ENCODE data around the gene TMEM86B. TPM values are rescaled to one million over a fixed set of nuclear protein-coding genes. Genes with fewer than 3 reads are reported as not detected.

Gene TMEM86B
- total RNA-seq, 1 donor from 2014 or later, result 1.4 TPM

DNA sequence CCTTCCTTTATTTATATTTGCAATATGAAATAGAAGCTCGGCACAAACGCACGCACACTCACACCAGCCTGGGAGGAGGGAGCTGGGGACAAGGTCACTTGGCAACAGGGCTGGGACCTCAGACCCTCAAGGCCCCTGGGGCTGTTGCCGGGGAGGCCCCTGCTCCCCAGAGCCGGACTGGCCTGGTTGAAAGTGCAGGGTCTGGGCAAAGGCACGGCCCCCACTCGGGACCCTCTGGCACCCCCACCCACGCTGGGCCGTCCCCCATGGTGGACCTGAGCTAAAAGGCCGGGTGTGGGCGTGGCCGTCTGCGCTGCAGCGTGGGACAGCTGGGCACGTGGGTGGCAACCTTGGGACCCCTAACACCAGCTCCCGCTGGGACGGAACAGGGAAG, 1.2 kb upstream of the TMEM86B start:
- H3K27ac ChIP-seq, result no peak overlapping the region
- no peaks in the 10 kb centered on the region for H3K79me2 ChIP-seq (ENCODE audit: low read depth)
- Mint-ChIP-seq H3K4me1 (peaks cover 5% of the 10 kb centered on the region), H3K4me3 (no peak overlapping the region), H3K27me3 (ENCODE audit: insufficient read depth, low read depth) (peaks cover 3% of the 10 kb centered on the region), H3K27ac (no peak overlapping the region), H3K9me3 (no peaks in the 10 kb centered on the region), H3K36me3 (peaks cover 4% of the 10 kb centered on the region)
- H3F3A ChIP-seq (ENCODE audit: low read depth), result no peaks in the 10 kb centered on the region
- H3K36me3 ChIP-seq, result no peaks in the 10 kb centered on the region
- H3K9me3 ChIP-seq (ENCODE audit: low read depth), result no peaks in the 10 kb centered on the region
- peaks cover 12% of the 10 kb centered on the region for H4K20me1 ChIP-seq (ENCODE audit: low read depth)
- H3K27me3 ChIP-seq, result no peaks in the 10 kb centered on the region
- no peaks in the 10 kb centered on the region for H3K4me1 ChIP-seq
- no peak overlapping the region for H3K4me2 ChIP-seq
- H3K9ac ChIP-seq, result no peak overlapping the region
- H3K4me3 ChIP-seq, result no peak overlapping the region
- DNase-seq (ENCODE audit: low spot score), result no peak
- TF ChIP-seq, protein P1, sequence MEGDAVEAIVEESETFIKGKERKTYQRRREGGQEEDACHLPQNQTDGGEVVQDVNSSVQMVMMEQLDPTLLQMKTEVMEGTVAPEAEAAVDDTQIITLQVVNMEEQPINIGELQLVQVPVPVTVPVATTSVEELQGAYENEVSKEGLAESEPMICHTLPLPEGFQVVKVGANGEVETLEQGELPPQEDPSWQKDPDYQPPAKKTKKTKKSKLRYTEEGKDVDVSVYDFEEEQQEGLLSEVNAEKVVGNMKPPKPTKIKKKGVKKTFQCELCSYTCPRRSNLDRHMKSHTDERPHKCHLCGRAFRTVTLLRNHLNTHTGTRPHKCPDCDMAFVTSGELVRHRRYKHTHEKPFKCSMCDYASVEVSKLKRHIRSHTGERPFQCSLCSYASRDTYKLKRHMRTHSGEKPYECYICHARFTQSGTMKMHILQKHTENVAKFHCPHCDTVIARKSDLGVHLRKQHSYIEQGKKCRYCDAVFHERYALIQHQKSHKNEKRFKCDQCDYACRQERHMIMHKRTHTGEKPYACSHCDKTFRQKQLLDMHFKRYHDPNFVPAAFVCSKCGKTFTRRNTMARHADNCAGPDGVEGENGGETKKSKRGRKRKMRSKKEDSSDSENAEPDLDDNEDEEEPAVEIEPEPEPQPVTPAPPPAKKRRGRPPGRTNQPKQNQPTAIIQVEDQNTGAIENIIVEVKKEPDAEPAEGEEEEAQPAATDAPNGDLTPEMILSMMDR (IDR thresholded peaks at IDR 0.05), result no peak
- no peak for TF ChIP-seq EZH2phosphoT487 (IDR thresholded peaks at IDR 0.05)
- TF ChIP-seq EZH2 (IDR thresholded peaks at IDR 0.05), result no peak
- H2AFZ ChIP-seq (replicated peaks), result no peak overlapping the region

DNA sequence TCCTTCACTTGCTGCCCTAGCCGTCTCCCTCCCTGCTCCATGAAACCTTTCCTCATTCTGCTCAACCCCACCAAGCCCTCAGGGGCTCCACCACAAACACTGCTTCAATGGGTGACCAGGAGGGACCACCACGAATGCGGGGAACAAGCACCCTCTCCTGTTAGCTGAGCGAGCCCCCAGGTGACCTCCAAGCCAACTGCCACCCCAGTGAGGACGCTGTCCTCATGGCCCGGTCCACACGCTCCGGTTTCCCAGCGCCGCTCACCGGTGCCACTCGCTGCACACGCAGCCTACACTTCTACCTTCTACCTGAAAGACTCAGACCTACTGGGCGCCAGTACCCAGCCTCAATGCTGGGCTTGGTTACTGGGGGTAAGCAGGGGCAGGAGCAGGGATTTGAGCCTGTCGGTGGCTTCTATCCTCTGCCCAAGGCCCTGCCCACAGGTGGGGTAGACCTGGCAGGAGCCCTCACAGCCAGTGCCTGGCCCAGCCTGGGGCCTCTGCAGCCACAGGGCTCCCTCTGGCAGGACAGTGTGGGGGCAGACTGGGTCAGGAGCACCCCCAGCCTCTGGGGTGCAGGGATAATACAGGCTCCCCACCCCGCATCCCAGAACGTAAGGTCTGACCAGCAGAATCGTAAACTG, 704 bp upstream of the TMEM86B start:
- Histone ChIP-seq H4K20me1 (ENCODE audit: low read depth) (peaks cover 12% of the 10 kb centered on the region), H3F3A (ENCODE audit: low read depth) (no peaks in the 10 kb centered on the region), H3K36me3 (no peaks in the 10 kb centered on the region), H3K9ac (no peak overlapping the region), H2AFZ (replicated peaks) (no peak overlapping the region), H3K4me2 (no peak overlapping the region), H3K9me3 (ENCODE audit: low read depth) (no peaks in the 10 kb centered on the region), H3K4me3 (no peak overlapping the region), H3K27me3 (no peaks in the 10 kb centered on the region), H3K79me2 (ENCODE audit: low read depth) (no peaks in the 10 kb centered on the region), H3K27ac (no peak overlapping the region), H3K4me1 (no peaks in the 10 kb centered on the region)
- TF ChIP-seq EZH2phosphoT487 (IDR thresholded peaks at IDR 0.05) (no peak), EZH2 (IDR thresholded peaks at IDR 0.05) (no peak)
- TF ChIP-seq, protein P1 (IDR thresholded peaks at IDR 0.05), result no peak
- peaks cover 5% of the 10 kb centered on the region for H3K4me1 Mint-ChIP-seq
- H3K9me3 Mint-ChIP-seq, result no peaks in the 10 kb centered on the region
- H3K4me3 Mint-ChIP-seq, result no peak overlapping the region
- H3K36me3 Mint-ChIP-seq, result peaks cover 4% of the 10 kb centered on the region
- H3K27ac Mint-ChIP-seq, result no peak overlapping the region
- DNase-seq (ENCODE audit: low spot score), result no peak
- H3K27me3 Mint-ChIP-seq (ENCODE audit: insufficient read depth, low read depth), result no peaks in the 10 kb centered on the region

DNA sequence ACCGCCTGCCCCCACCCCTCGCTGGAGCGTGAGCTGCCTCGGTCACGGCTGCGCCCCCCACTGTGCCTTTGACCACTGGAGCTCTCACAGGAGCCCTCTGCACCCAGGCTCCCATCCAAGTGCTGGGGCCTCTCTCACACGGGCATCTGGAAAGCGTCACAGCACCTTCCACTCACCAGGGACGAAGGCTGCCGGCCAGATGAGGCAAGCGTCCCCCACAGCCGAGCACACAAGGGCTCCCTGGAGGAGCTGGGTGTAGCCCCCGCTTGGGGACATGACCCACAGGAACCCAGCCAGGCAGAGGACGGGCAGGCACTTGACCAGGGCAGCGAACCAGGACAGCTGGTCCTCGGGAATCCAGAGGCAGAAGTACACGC, 560 bp downstream of the TMEM86B start:
- Histone ChIP-seq H3K36me3 (no peaks in the 10 kb centered on the region), H3K27me3 (no peaks in the 10 kb centered on the region), H3K9ac (no peak overlapping the region), H3K4me2 (no peak overlapping the region), H4K20me1 (ENCODE audit: low read depth) (peaks cover 12% of the 10 kb centered on the region), H3K9me3 (ENCODE audit: low read depth) (no peaks in the 10 kb centered on the region), H3K79me2 (ENCODE audit: low read depth) (no peaks in the 10 kb centered on the region), H3F3A (ENCODE audit: low read depth) (no peaks in the 10 kb centered on the region), H2AFZ (replicated peaks) (no peak overlapping the region), H3K27ac (no peak overlapping the region), H3K4me3 (no peak overlapping the region), H3K4me1 (no peaks in the 10 kb centered on the region)
- no peaks in the 10 kb centered on the region for H3K9me3 Mint-ChIP-seq
- H3K27me3 Mint-ChIP-seq (ENCODE audit: insufficient read depth, low read depth), result no peaks in the 10 kb centered on the region
- H3K36me3 Mint-ChIP-seq, result peaks cover 4% of the 10 kb centered on the region
- peaks cover 5% of the 10 kb centered on the region for H3K4me1 Mint-ChIP-seq
- no peak for DNase-seq (ENCODE audit: low spot score)
- H3K4me3 Mint-ChIP-seq, result no peak overlapping the region
- no peak overlapping the region for H3K27ac Mint-ChIP-seq
- TF ChIP-seq EZH2 (IDR thresholded peaks at IDR 0.05), result no peak
- no peak for TF ChIP-seq EZH2phosphoT487 (IDR thresholded peaks at IDR 0.05)

DNA sequence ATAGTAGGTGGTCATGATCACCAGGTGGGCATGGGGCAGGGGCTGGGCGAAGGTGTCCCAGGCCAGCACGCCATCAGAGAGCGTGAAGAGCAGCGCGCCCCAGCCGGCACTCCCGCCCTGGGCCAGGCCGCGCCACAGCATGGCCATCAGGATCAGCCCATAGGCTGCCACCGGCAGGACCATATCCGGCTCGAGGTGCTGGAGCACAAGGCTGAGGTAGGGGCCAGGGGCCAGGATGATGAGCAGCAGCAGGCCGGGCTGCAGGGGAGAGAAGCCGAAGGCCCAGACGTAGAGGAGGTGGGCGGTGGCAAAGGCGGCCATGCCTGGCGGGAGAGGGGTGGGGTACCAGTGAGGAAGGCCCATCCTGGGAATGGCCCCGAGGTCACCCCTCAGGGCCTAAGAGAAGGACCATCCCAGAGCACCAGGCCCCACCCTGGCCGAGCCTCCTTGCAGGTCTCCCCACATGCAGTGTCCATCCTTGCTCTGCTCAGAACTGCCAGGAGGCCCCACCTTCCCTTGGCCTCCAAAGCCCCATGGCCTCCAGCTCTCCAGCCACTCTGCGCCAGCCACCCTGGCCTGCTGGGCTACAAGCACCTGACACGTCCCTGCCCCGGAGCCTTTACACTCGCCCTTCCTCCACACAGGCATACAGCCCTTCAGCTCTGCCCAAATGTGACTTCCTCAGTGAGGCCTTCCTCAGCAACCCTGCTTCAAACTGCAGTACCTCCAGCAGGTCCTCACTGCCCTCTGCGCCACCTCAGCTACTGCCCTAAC, 1.1 kb downstream of the TMEM86B start:
- Histone ChIP-seq H3K79me2 (ENCODE audit: low read depth) (no peaks in the 10 kb centered on the region), H3K36me3 (no peaks in the 10 kb centered on the region), H3K27ac (no peak overlapping the region), H3K9ac (no peak overlapping the region), H3K9me3 (ENCODE audit: low read depth) (no peaks in the 10 kb centered on the region), H3K4me1 (no peaks in the 10 kb centered on the region), H2AFZ (replicated peaks) (no peak overlapping the region), H3F3A (ENCODE audit: low read depth) (no peaks in the 10 kb centered on the region), H3K4me2 (no peak overlapping the region), H3K4me3 (no peak overlapping the region), H3K27me3 (no peaks in the 10 kb centered on the region), H4K20me1 (ENCODE audit: low read depth) (peaks cover 9% of the 10 kb centered on the region)
- H3K27me3 Mint-ChIP-seq (ENCODE audit: insufficient read depth, low read depth), result no peaks in the 10 kb centered on the region
- DNase-seq (ENCODE audit: low spot score), result no peak
- H3K4me1 Mint-ChIP-seq, result peaks cover 5% of the 10 kb centered on the region
- H3K9me3 Mint-ChIP-seq, result no peaks in the 10 kb centered on the region
- no peak overlapping the region for H3K27ac Mint-ChIP-seq
- H3K36me3 Mint-ChIP-seq, result peaks cover 4% of the 10 kb centered on the region
- TF ChIP-seq EZH2 (IDR thresholded peaks at IDR 0.05), result no peak
- TF ChIP-seq EZH2phosphoT487 (IDR thresholded peaks at IDR 0.05), result no peak
- TF ChIP-seq, protein P1 (IDR thresholded peaks at IDR 0.05), result no peak
- H3K4me3 Mint-ChIP-seq, result no peak overlapping the region
